Measurements from ENCODE around the gene TYW1. TPM values are rescaled to one million over a fixed set of nuclear protein-coding genes. Genes with fewer than 3 reads are reported as not detected.

The TYW1 gene
- total RNA-seq, 1 donor from 2014 or later: 22.4 TPM

Other genes starting within 250 kb of the TYW1 start
- 83.6 and 95.6 TPM in 2 replicates for gene TMEM248, start 75.6 kb upstream of the TYW1 start, total RNA-seq
- 68.5 and 69.3 TPM in 2 replicates for gene SBDS, start 1.2 kb upstream of the TYW1 start, total RNA-seq